HepG2 (cell line): ENCODE results near the gene PDZD7. TPM values are rescaled to one million over a fixed set of nuclear protein-coding genes. Genes with fewer than 3 reads are reported as not detected.
A peak's percentile ranks its signal among the peaks of the same experiment; 100 is the strongest.

Source experiments
- KIAA2018 ChIP-seq: sonication (generic); formaldehyde crosslinking; IDR thresholded peaks from 2 replicates; pipeline ENCODE4 v1.5.0; 2020; ENCODE audit warnings: mild to moderate bottlenecking, missing genetic modification reagents, borderline replicate concordance
- MEF2D ChIP-seq: sonication (generic); formaldehyde crosslinking; IDR thresholded peaks from 2 replicates; pipeline ENCODE4 v1.5.1; 2020; ENCODE audit warnings: mild to moderate bottlenecking, missing genetic modification reagents
- PHF20 ChIP-seq: sonication (generic); formaldehyde crosslinking; IDR thresholded peaks from 2 replicates; pipeline ENCODE4 v1.5.0; 2020; ENCODE audit warnings: mild to moderate bottlenecking, missing genetic modification reagents
- PRDM10 ChIP-seq: sonication (generic); formaldehyde crosslinking; IDR thresholded peaks from 2 replicates; pipeline ENCODE4 v1.4.0; 2020; ENCODE audit warnings: low read depth, missing genetic modification reagents
- PREB ChIP-seq: sonication (generic); formaldehyde crosslinking; IDR thresholded peaks from 2 replicates; pipeline ENCODE4 v1.4.0; 2020; ENCODE audit warnings: missing genetic modification reagents
- RBAK ChIP-seq: sonication (generic); formaldehyde crosslinking; IDR thresholded peaks from 2 replicates; pipeline ENCODE4 v1.5.1; 2020; ENCODE audit warnings: mild to moderate bottlenecking, missing genetic modification reagents
- ZC3H13 ChIP-seq: sonication (generic); formaldehyde crosslinking; IDR thresholded peaks from 2 replicates; pipeline ENCODE4 v1.8.1; 2023; ENCODE audit warnings: mild to moderate bottlenecking, missing genetic modification reagents, moderate library complexity
- ZFAT ChIP-seq: sonication (generic); formaldehyde crosslinking; conservative IDR thresholded peaks from 2 replicates; pipeline ENCODE4 v1.8.1; 2023; ENCODE audit warnings: missing genetic modification reagents, inconsistent platforms
- ZFP36L1 ChIP-seq: sonication (generic); formaldehyde crosslinking; IDR thresholded peaks from 2 replicates; pipeline ENCODE4 v1.8.0; 2022; ENCODE audit warnings: mild to moderate bottlenecking, missing genetic modification reagents, moderate library complexity
- ZKSCAN8 ChIP-seq: IDR thresholded peaks from 2 replicates; pipeline ENCODE4 v1.6.1; 2016; ENCODE audit warnings: borderline replicate concordance, missing genetic modification reagents, missing compliant biosample characterization
- ZNF232 ChIP-seq: sonication (generic); formaldehyde crosslinking; IDR thresholded peaks from 2 replicates; pipeline ENCODE4 v1.4.0; 2020; ENCODE audit warnings: missing genetic modification reagents, borderline replicate concordance
- ZNF275 ChIP-seq: sonication (generic); formaldehyde crosslinking; IDR thresholded peaks from 2 replicates; pipeline ENCODE4 v1.8.0; 2022; ENCODE audit warnings: missing genetic modification reagents, mild to moderate bottlenecking, inconsistent platforms, borderline replicate concordance
- ZNF567 ChIP-seq: sonication (generic); formaldehyde crosslinking; IDR thresholded peaks from 2 replicates; pipeline ENCODE4 v1.8.1; 2023; ENCODE audit warnings: mild to moderate bottlenecking, missing genetic modification reagents, borderline replicate concordance
- polyA plus RNA-seq, 8 experiments: library from polyadenylated mRNA; depleted of rRNA in 3 of 8; stranded (reverse) in 7 of 8; unstranded in 1 of 8; fragments of >200 nt; fragmentation: Illumina TruSeq in 4 of 8; extraction: Trizol in 4 of 8; gene quantifications; 2 replicates each; pipeline versions ENCODE4 v1.2.1 to v1.2.3, GENCODE V29; 2011 to 2016; ENCODE audit warnings: low read depth in 4 of 8, missing spikeins in 1 of 8, mixed read lengths in 1 of 8; ENCODE audit not compliant: insufficient read depth in 1 of 8
- total RNA-seq, 5 experiments: library from RNA; depleted of rRNA; stranded (reverse); fragments of >200 nt; fragmentation: Illumina TruSeq; extraction: Trizol; gene quantifications; 2 replicates each; pipeline ENCODE4 v1.2.3, GENCODE V29; 2016; ENCODE audit warnings: low read depth in 1 of 5

PDZD7 gene
- total and polyA plus RNA-seq, 2 of the 13 experiments (the other 11 are each of a cell fraction or from before 2014, with no cell fraction given), result 0.58 to 0.73 TPM

- TF ChIP-seq ZNF275 (CRISPR knock-in tag) (0 out of 2 replicates have a peak, but pooled peaks have one; percentile 66), ZFAT (CRISPR knock-in tag) (no peak), RBAK (CRISPR knock-in tag) (0 out of 2 replicates have a peak, but pooled peaks have one; percentile 27), KIAA2018 (CRISPR knock-in tag) (no peak), PREB (CRISPR knock-in tag) (no peak), ZFP36L1 (CRISPR knock-in tag) (0 out of 2 replicates have a peak, but pooled peaks have one; percentile 52), MEF2D (CRISPR knock-in tag) (no peak), PRDM10 (CRISPR knock-in tag) (peak; percentile 36; the same call in 1 of the 2 replicates), PHF20 (CRISPR knock-in tag) (0 out of 2 replicates have a peak, but pooled peaks have one; percentile 56), ZNF232 (peak; percentile 31; the same call in 1 of the 2 replicates), ZC3H13 (CRISPR knock-in tag) (0 out of 2 replicates have a peak, but pooled peaks have one; percentile 73), ZKSCAN8 (CRISPR knock-in tag) (no peak; the same call in 1 of the 2 replicates), ZNF567 (CRISPR knock-in tag) (peak; percentile 94; the same call in 1 of the 2 replicates)
These were observed 12.1 kb downstream of the PDZD7 start (continued) for GRCh38 chr10:101018600-101019439.
